ENCODE measurements around the gene WRNIP1. TPM values are rescaled to one million over a fixed set of nuclear protein-coding genes. Genes with fewer than 3 reads are reported as not detected.

The WRNIP1 gene
- polyA plus RNA-seq, 4 donors, result 47.9 to 62.3 (median 56.9) TPM

DNA sequence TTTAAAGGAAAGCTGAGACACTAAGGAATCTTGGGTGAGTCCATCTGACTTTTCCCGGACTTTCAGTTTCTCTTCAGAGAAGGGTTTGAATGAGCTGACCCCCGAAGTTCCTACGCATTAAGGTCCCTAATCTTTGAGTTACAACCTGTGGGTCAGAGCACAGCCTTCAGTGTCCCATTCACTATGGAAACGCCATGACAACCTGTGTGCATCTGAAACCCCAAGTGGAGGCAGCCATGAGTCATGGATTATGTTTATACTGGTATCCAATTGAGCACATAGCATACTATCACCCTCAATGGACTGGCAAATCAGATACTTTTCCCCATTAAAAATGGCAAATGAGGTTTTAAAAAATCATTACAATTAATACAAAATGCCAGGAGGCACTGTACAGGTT is 25.9 kb upstream of the WRNIP1 start:
- DNase-seq (ENCODE audit: low read depth in 4 of 4, low spot score in 3 of 4), result no peak

DNA sequence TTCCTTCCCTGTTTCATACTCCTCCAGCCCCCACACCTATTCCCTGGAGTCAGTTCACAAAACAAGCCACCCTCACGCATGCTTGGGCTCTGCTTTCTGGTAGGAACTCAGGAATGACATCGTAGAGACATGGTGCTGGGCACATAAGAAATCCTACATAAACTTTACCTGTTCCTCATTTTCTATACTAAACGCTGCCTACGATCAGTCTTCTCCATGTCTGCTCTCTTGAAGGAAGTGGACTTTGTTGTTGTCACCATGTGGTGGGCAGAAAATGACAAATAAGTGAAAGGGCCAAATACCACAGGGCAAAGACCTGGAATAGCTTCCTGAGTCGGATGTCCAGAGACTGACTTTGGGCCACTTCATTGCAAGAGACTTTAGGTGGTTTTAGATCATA is 24.6 kb upstream of the WRNIP1 start:
- no peak for DNase-seq (ENCODE audit: low read depth in 4 of 4, low spot score in 3 of 4)

DNA sequence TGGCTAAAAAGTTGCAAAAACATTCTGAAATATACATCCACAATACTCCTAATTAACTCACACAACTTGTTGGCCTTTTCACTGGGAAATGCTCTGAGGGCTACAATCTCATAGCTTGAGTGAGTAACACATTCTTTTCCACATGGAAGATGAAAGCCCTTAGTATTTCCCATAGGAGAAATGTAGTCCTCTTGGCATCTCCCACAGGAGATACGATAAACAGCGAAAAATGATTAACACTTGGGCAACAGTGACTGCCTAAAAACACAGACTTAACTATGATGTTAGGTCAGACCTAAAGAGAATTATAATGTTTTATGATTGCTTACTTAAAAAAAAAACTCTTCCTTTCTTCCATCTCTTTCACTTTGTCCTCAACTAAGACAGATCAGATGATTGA is 23.4 kb upstream of the WRNIP1 start:
- DNase-seq (ENCODE audit: low read depth in 4 of 4, low spot score in 3 of 4), result no peak

DNA sequence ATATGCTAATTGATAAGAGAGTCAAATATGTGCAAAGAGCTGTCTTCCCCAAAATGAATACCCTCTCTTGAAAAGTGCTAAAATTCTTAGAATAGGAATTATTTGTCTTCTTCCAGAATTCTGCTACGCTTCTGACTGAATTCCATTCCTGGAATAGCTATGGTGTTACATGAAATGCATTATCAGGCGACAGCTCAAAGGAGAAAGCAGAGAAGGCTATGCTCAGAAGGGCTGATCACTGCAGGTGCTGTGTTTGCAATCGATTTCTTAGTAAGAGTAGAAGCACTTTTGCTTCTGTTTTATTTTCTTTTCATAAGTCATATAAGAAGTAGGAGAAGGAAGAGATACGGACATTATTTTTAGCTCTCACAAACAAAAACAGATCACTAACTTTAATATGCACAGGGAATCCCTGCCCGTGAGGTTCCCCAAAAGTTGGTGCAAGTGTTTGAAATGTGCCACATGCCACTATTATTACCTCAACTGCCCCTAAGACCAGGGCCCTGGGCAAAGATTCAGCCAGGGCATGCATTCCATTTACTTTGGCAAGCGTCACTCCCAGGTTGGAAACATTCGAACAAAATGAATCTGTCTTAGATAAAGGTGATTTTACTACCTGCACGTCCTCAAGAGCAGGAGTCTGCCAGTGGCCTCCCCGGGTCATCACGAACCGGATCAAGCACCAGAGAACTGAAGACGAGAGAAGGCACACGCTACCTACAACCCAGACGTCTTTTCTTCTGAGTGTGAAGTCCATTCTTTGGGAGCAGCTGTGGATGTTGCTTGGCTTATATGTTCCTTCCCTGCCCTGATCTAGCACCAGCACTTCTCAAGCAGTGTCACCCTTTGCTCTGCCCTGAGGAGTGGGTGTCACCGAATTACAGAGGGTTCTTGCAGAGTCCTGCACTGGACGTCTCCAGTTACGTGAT is 21.6 kb upstream of the WRNIP1 start:
- DNase-seq (ENCODE audit: low read depth in 4 of 4, low spot score in 3 of 4), result no peak

DNA sequence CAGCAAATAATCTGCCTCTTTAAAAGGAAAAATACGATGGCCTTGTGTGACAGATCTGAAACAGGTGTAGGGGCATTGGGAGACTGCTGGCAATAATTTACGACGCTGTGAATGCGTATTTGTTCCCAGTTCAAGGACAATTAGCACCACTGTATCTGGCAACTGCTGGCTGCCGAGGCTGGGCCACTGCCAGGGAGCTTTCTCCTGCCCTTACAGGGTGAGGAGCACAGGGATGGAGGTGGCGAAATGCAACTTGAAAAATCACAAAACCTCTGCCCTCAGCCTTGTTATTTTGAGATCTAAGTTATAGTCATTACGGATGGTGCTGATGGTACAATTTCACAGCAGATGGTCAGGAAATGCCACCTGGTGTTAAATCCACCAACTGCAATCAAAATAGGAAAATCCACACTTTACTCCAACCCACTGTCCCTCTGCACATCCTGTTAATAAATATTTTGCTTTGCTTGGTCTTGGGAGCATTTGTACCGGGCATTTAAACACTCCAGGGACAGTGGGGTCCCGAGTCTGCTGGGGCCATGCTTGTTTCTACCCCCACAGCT is 20.9 kb upstream of the WRNIP1 start:
- DNase-seq (ENCODE audit: low read depth in 4 of 4, low spot score in 3 of 4), result no peak

DNA sequence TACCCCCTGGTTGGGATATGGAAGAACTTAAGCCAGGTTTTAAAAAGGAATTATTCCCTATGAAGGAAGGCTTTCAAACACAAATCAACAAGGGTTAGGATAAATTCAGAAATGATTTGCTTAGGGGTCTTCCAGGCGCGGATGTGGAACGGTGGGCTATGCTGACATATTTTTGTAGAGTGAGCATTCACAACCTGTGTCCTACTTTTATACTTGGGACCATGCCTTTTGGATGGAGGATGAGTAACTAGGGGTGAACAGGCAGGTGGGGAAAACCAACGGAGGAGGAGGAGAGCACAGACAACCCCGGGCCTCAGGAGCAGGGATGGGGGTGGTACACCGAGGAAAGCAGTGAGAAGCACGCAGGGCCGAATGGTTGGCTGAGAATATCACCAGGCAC is 20.4 kb upstream of the WRNIP1 start:
- DNase-seq (ENCODE audit: low read depth in 4 of 4, low spot score in 3 of 4), result no peak

DNA sequence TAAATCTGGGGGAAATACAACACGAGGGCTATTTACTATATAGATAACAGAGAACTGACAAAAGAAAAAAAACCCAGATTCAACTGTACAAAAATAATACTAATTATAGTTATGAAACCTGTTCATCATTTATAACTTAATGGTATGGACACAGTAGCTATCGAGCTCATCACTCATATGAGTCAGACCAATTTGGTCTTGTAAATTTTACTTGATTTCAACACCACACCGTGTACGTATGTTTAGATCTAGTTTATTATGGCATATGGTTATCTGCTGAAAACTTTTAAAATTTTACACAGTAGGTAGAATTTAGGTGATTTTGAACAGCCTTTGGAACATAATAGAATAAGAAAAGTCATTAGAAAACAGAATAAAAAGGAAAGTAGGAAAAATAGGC is 19.9 kb upstream of the WRNIP1 start:
- DNase-seq (ENCODE audit: low read depth in 4 of 4, low spot score in 3 of 4), result no peak

DNA sequence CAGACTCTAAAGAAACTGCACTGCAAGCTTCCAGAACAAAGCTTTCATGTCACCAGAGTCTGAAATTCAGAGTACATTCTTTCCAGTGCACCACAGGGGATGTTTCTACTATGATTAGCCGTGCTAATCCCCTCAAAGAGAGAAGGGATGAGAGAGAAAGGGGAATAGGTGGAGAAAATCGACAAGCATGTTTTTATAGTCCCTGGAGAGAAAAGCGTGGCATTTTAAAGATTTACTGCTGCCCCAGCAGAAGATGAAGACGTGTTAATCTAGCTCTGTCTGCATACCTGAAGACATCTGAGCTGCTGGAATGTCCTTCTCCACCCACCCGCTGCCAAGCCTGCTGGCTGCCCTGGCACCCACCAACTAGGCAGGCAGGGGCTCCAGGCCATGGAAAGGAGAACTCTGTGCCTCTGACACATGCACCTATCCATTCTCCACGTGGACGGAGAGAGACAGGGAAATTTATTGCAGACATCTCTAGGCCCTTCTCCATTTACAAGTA is 18.6 kb upstream of the WRNIP1 start:
- no peak for DNase-seq (ENCODE audit: low read depth in 4 of 4, low spot score in 3 of 4)

DNA sequence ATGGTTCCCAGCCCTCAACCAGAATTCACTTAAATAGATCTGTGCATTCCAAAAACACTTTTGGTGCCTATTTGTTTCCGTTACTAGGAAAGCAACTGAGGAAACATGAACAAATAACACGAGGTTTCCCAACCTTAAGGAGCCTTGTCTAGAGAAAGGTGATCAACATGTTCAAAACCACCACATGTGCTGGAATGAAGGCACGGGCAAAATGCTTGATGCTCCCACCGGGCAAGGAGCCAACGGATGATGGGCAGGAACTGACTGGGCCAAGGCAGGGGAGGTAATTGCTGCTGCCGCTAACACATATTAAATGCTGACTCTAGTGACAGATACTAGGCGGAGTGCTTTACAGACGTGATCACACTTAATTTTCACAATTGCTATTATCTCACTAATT is 17.0 kb upstream of the WRNIP1 start:
- DNase-seq (ENCODE audit: low read depth in 4 of 4, low spot score in 3 of 4), result no peak

DNA sequence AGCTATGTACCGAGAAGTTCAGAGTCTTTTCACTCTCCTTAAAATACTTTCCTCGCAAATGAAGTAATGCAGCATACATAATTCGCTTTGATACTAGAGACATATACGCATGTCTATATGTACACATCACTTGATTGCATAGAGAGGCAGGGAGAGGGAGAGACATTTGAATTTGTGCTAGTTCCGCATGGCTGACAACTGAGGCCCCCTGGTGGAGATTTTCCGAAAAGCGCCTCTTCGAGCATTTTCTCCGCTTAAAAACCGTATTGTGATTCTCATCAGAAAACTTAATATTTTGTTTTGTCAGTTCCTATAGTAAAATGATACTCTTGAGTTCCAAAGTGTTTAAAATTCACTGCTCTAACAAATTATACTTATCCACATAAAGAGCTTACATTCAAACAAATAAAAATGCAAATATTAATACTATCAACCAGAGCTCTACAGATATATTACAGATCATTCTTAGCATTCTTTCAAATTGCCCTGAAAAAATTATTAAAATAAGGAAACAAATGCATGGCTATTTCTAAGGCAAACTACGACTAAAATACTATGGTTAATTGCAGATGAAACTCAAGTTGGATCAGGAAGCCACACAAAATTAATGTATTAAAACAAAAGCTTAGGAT is 15.1 kb upstream of the WRNIP1 start:
- no peak for DNase-seq (ENCODE audit: low read depth in 4 of 4, low spot score in 3 of 4)

DNA sequence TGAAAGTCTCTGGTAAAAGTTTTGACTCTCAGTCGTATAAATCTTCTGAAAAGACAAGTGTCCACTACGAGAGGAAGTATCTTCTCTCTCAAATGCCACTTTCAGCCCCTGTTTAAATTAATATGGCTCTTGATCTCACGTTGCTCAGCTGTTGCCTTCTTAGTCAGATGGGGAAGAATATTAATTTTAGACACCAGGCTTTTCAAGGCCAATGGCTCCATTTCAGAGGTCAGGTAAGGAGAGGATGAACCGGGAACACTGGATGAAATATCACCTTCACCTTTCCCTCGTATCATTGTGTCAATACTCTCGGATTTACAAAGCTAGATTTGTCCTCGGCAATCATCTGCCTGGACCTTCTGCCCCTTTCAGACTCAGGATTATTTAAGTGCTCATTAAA is 14.4 kb upstream of the WRNIP1 start, which contains the start of gene MYLK4:
Gene MYLK4 (minus strand): TSS at position 91 of the 400 bp plus-strand sequence. CDS start 1,628 bp downstream, outside the sequence.
- no peak for DNase-seq (ENCODE audit: low read depth in 4 of 4, low spot score in 3 of 4)

DNA sequence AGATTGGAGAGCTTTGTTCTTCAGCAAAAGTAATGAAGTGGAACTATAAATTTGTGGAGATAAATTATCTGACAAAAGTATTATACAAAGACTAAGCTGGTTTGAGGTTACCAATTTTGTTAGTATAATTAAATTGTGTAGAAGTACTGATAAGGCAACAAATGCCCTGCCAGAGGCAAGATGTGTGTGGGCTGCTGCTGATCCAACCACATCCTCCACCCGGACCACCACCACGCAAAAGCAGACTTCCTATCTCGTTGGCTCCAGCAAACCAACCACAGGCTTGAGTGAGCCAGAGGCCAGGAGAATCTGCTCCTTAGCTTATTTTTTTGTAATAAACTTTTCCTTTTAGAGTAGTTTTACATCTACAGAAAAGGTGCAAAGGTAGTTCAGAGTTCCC is 13.3 kb upstream of the WRNIP1 start:
- DNase-seq (ENCODE audit: low read depth in 4 of 4, low spot score in 3 of 4), result no peak

DNA sequence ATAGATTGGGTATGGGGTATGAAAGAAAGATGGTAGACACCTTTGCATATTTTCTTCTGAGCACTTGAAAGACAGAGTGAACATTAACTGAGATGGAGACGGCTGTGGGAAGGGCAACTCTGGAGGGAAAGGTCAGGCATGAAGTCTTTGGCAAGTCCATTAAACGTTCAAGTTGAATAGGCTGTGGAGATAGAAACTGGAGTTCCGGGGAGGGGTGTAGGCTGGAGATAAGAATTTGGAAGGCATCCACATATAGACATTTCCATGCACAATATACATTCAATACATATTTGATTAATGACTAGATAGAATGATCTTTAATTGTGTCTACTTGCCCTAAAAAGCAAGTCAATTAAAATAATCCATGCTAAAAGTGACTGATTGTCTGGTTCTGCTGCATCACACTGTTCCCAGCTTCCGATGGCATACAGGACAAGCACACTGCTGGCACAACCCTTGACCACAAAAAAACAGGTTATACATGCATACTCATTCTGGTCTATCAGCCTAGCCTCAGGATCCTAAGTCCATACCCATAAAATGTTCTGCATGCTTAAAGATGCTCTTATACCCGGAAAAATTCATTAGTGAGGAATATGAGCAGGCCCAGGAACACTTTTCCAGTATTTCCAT is 12.6 kb upstream of the WRNIP1 start:
- DNase-seq (ENCODE audit: low read depth in 4 of 4, low spot score in 3 of 4), result no peak

DNA sequence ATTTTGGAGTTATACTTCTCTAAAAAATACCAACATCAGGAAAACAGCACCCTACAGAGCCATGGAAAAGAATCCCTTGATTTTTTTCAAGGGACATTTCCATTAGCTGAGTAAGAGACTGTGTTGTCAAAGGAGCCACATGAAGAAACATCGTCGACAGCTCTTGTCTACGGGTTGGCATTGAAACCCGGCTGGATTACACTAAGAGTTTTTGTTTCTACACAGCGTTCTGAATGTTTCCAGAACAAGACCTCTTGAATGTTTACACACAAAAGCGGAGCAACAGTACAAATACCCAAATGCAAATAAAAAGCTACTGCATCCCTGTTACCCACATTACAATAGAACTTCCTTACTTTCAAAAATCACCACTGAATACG is 12.1 kb upstream of the WRNIP1 start:
- DNase-seq (ENCODE audit: low read depth in 4 of 4, low spot score in 3 of 4), result no peak

DNA sequence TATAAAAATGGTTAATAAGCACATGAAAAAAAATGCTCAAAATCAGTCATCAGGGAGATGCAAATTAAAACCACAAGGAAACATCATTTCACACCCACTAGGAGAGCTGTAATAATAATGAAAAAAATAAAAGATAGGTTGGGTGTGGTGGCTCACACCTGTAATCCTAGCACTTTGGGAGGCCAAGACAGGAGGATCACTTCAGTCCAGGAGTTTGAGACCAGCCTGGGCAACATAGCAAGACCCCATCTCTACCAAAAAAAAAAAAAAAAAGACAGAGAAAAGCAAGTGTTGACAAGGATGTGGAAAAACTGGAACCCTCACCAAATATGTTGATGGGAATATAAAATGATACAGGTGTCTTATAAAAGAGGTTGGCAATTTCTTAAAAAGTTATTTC is 11.4 kb upstream of the WRNIP1 start:
- no peak for DNase-seq (ENCODE audit: low read depth in 4 of 4, low spot score in 3 of 4)

DNA sequence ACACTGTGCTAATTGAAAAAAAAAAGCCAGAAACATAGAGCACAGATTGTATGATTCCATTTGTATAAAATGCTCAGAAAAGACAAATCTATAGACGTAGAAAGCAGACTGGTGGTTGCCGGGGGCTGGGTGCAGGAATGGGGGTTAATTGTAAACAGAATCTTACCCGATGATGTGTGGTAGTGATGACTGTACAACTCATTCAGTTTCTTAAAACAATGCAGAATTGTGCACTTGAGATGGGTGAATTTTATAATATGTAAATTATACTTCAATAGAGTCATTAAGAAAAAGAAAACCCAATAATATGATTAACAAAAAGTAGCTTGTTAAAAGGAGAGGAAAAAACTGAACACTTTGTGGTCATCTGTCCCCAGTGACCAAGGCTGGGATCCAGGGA is 10.8 kb upstream of the WRNIP1 start:
- DNase-seq (ENCODE audit: low read depth in 4 of 4, low spot score in 3 of 4), result no peak

DNA sequence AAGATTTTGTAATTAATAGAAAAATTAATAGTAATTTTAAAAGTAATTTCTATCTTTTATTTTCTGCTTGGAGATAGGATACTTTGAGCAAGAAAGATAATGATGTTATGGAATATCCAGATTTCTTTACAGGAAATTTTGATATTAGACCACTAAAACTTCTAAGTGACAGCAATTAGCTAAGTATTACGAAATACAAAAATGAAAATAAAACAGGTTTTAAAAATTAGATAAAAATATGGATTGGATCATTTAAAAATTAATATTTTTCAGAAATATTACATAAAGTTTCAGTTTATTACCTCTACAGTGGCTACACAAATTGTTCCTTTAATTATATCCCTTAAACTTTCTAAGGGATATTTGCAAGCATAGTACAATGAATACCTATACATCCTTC is 10.3 kb upstream of the WRNIP1 start:
- no peak for DNase-seq (ENCODE audit: low read depth in 4 of 4, low spot score in 3 of 4)

DNA sequence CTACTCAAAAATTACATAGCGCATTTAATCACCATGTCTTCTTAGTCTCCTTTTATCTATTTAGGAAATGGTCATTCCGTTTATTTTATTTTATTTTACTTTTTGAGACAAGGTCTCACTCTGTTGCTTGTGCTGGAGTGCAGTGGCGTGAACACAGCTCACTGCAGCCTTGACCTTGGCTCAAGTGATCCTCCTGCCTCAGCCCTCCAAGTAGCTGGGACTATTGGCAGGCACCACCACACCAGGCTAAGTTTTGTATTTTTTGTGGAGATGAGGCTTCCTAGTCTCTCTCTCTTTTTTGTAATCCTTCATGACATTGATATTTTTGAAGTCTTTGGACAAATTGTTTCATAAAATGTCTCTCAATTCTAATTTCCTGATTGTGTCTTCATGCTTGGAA is 9.7 kb upstream of the WRNIP1 start:
- DNase-seq (ENCODE audit: low read depth in 4 of 4, low spot score in 3 of 4), result no peak

DNA sequence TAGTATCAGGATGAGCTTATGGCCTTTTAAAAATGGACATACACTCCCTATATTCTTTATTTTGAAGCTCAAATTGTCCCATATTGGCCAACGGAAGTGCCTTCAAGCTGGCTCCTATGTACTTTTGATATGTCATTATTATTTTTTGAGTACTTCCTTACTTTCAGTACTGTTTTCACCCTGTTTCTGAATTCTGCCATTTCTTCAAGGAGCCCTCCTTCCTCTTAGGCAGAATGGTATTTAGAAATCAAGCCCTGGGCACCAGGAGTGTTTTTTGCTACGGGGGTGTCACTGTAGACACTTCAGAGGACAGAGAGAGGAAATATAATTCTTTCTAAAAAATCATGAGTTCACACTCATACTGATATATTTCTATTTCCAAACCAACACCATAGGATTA is 9.0 kb upstream of the WRNIP1 start:
- no peak for DNase-seq (ENCODE audit: low read depth in 4 of 4, low spot score in 3 of 4)

DNA sequence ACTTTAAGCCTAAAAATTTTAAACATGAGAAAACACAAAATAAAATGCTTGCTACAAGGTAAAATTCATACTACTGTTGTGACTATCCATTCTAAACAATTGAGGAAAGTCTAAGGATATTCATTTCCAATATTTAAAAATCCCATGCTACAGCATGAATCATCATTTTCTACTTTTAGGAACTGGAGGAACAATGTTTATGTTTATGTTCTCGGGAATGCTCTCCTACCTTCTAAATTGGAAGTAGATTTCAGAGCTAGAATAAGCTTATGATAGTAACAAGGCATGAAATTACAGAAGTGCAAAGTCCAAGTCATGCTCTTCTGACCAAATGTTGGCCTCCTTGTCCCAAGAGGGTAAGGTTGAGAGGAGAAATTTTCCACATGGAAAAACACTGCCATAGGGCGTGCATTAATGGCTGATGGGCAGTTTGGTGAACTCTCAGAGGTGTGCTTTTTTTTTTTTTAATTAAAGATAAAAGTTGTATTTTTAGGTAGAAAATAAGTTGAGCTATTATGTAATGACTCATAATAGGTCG is 8.4 kb upstream of the WRNIP1 start:
- DNase-seq (ENCODE audit: low read depth in 4 of 4, low spot score in 3 of 4), result no peak

DNA sequence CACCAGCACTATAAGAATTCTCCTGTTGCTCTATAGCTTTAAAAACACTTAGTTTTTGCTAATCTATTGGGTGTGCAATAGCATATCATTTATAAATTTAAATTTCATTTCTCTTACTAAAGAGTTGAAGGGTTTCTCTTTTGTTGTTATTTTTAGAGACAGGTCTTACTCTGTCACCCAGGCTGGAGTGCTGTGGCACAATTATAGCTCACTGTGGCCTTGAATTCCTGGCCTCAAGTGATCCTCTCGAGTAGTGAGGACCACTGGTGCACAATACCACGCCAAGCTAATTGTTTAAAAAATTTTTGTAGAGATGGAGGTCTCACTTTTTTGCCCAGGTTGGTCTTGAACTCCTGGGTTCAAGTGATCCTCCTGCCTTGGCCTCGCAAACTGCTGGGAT is 6.2 kb upstream of the WRNIP1 start:
- no peak for DNase-seq (ENCODE audit: low read depth in 4 of 4, low spot score in 3 of 4)
